HepG2 (cell line): ENCODE data around the gene BPIFB2. TPM values are rescaled to one million over a fixed set of nuclear protein-coding genes. Genes with fewer than 3 reads are reported as not detected.

Experiments used
- BCL6 ChIP-seq: IDR thresholded peaks from 2 replicates; pipeline ENCODE4 v1.6.1; 2016; ENCODE audit warnings: missing genetic modification reagents, missing compliant biosample characterization
- DMAP1 ChIP-seq: IDR thresholded peaks from 2 replicates; pipeline ENCODE4 v1.6.1; 2016
- JDP2 ChIP-seq: sonication (generic); formaldehyde crosslinking; IDR thresholded peaks from 2 replicates; pipeline ENCODE4 v1.8.1; 2022; ENCODE audit warnings: missing genetic modification reagents, borderline replicate concordance
- JUN ChIP-seq: sonication (generic); formaldehyde crosslinking; IDR thresholded peaks from 2 replicates; pipeline ENCODE4 v1.4.0; 2020; ENCODE audit warnings: mild to moderate bottlenecking, missing genetic modification reagents
- MTF1 ChIP-seq: sonication (generic); formaldehyde crosslinking; IDR thresholded peaks from 2 replicates; pipeline ENCODE4 v1.5.0; 2020; ENCODE audit warnings: missing genetic modification reagents
- MTF2 ChIP-seq: sonication (generic); formaldehyde crosslinking; IDR thresholded peaks from 2 replicates; pipeline ENCODE4 v1.5.0; 2020; ENCODE audit warnings: missing genetic modification reagents, borderline replicate concordance
- MXD3 ChIP-seq: IDR thresholded peaks from 2 replicates; pipeline ENCODE4 v1.6.1; 2016; ENCODE audit warnings: mild to moderate bottlenecking, missing biosample characterization, missing genetic modification reagents
- MZF1 ChIP-seq: sonication (generic); formaldehyde crosslinking; IDR thresholded peaks from 2 replicates; pipeline ENCODE4 v1.8.1; 2023; ENCODE audit warnings: mild to moderate bottlenecking, missing genetic modification reagents, borderline replicate concordance
- NR2F6 ChIP-seq, 2 experiments: IDR thresholded peaks; 2 replicates each; pipeline ENCODE4 v1.6.1; 2016; ENCODE audit warnings: antibody characterized with exemption in 1 of 2, mild to moderate bottlenecking in 1 of 2
- PLRG1 ChIP-seq: fragments of 450-650 bp; conservative IDR thresholded peaks from 2 replicates; pipeline ENCODE4 v1.6.1; 2016
- RAD21 ChIP-seq: fragments of 450-650 bp; formaldehyde crosslinking; IDR thresholded peaks from 2 replicates; pipeline ENCODE4 v1.5.0; 2020; ENCODE audit warnings: mild to moderate bottlenecking
- RNF219 ChIP-seq: sonication (generic); formaldehyde crosslinking; IDR thresholded peaks from 2 replicates; pipeline ENCODE4 v1.5.0; 2020; ENCODE audit warnings: mild to moderate bottlenecking, missing genetic modification reagents
- SMARCE1 ChIP-seq: fragments of 450-650 bp; IDR thresholded peaks from 2 replicates; pipeline ENCODE4 v1.6.1; 2017; ENCODE audit warnings: borderline replicate concordance
- TIGD3 ChIP-seq: sonication (generic); formaldehyde crosslinking; IDR thresholded peaks from 2 replicates; pipeline ENCODE4 v1.5.1; 2020; ENCODE audit warnings: mild to moderate bottlenecking, missing genetic modification reagents, borderline replicate concordance
- ZBTB1 ChIP-seq: sonication (generic); formaldehyde crosslinking; IDR thresholded peaks from 2 replicates; pipeline ENCODE4 v1.4.0; 2020; ENCODE audit warnings: missing genetic modification reagents, borderline replicate concordance
- ZBTB25 ChIP-seq: IDR thresholded peaks from 2 replicates; pipeline ENCODE4 v1.6.1; 2018; ENCODE audit warnings: missing genetic modification reagents
- ZMAT5 ChIP-seq: sonication (generic); formaldehyde crosslinking; IDR thresholded peaks from 2 replicates; pipeline ENCODE4 v1.5.0; 2020; ENCODE audit warnings: mild to moderate bottlenecking, low read depth, missing genetic modification reagents, borderline replicate concordance
- ZNF20 ChIP-seq: sonication (generic); formaldehyde crosslinking; IDR thresholded peaks from 2 replicates; pipeline ENCODE4 v1.4.0; 2020; ENCODE audit warnings: mild to moderate bottlenecking, moderate library complexity, missing genetic modification reagents
- ZNF33B ChIP-seq: sonication (generic); formaldehyde crosslinking; IDR thresholded peaks from 2 replicates; pipeline ENCODE4 v1.5.1; 2020; ENCODE audit warnings: mild to moderate bottlenecking, missing genetic modification reagents
- ZNF446 ChIP-seq: sonication (generic); formaldehyde crosslinking; IDR thresholded peaks from 2 replicates; pipeline ENCODE4 v1.5.0; 2020; ENCODE audit warnings: mild to moderate bottlenecking, missing genetic modification reagents
- ZNF510 ChIP-seq: sonication (generic); formaldehyde crosslinking; IDR thresholded peaks from 2 replicates; pipeline ENCODE4 v1.4.0; 2020; ENCODE audit warnings: low read depth, mild to moderate bottlenecking, missing genetic modification reagents
- ZNF580 ChIP-seq: IDR thresholded peaks from 2 replicates; pipeline ENCODE4 v1.6.1; 2016; ENCODE audit warnings: low read depth, borderline replicate concordance
- ZNF776 ChIP-seq: sonication (generic); formaldehyde crosslinking; IDR thresholded peaks from 2 replicates; pipeline ENCODE4 v1.4.0; 2020; ENCODE audit warnings: mild to moderate bottlenecking, missing genetic modification reagents
- ZNF879 ChIP-seq: sonication (generic); formaldehyde crosslinking; IDR thresholded peaks from 2 replicates; pipeline ENCODE4 v1.8.1; 2023; ENCODE audit warnings: missing genetic modification reagents
- ZZZ3 ChIP-seq: sonication (generic); formaldehyde crosslinking; IDR thresholded peaks from 2 replicates; pipeline ENCODE4 v1.4.0; 2020; ENCODE audit warnings: missing genetic modification reagents, mild to moderate bottlenecking, borderline replicate concordance
- polyA plus RNA-seq, 8 experiments: library from polyadenylated mRNA; depleted of rRNA in 3 of 8; stranded (reverse) in 7 of 8; unstranded in 1 of 8; fragments of >200 nt; fragmentation: Illumina TruSeq in 4 of 8; extraction: Trizol in 4 of 8; gene quantifications; 2 replicates each; pipeline versions ENCODE4 v1.2.1 to v1.2.3, GENCODE V29; 2011 to 2016; ENCODE audit warnings: low read depth in 4 of 8, missing spikeins in 1 of 8, mixed read lengths in 1 of 8; ENCODE audit not compliant: insufficient read depth in 1 of 8
- total RNA-seq, 5 experiments: library from RNA; depleted of rRNA; stranded (reverse); fragments of >200 nt; fragmentation: Illumina TruSeq; extraction: Trizol; gene quantifications; 2 replicates each; pipeline ENCODE4 v1.2.3, GENCODE V29; 2016; ENCODE audit warnings: low read depth in 1 of 5

The BPIFB2 gene
- total and polyA plus RNA-seq, 2 of the 13 experiments (the other 11 are each of a cell fraction or from before 2014, with no cell fraction given) = 54.5 to 902 TPM

GRCh38 chr20:33007376-33008335, at the start of gene BPIFB2 (continued):
- TF ChIP-seq JUN (no peak), ZNF33B (peak; percentile 85), RNF219 (CRISPR knock-in tag) (no peak), ZMAT5 (CRISPR knock-in tag) (peak; percentile 11; the same call in 1 of the 2 replicates), ZNF580 (CRISPR knock-in tag) (peak; percentile 94), ZNF776 (0 out of 2 replicates have a peak, but pooled peaks have one; percentile 16), ZZZ3 (peak; percentile 86), SMARCE1 (no peak), ZNF879 (CRISPR knock-in tag) (no peak), DMAP1 (CRISPR knock-in tag) (peak; percentile 99), ZNF446 (CRISPR knock-in tag) (peak; percentile 78), ZBTB1 (CRISPR knock-in tag) (no peak), ZNF510 (CRISPR knock-in tag) (peak; percentile 95), ZBTB25 (CRISPR knock-in tag) (no peak; the same call in none of the 2 replicates), MXD3 (CRISPR knock-in tag) (peak; percentile 25; the same call in 1 of the 2 replicates), BCL6 (CRISPR knock-in tag) (peak; percentile 82), NR2F6 (IDR thresholded peaks at IDR 0.05) (peak; percentile 83), NR2F6 (CRISPR knock-in tag; IDR thresholded peaks at IDR 0.05) (peak; percentile 82), JDP2 (CRISPR knock-in tag) (no peak), MTF1 (CRISPR knock-in tag) (no peak), RAD21 (CRISPR knock-in tag) (peak; percentile 59), MTF2 (CRISPR knock-in tag) (no peak), PLRG1 (no peak), ZNF20 (CRISPR knock-in tag) (no peak), TIGD3 (CRISPR knock-in tag) (no peak; the same call in 1 of the 2 replicates), MZF1 (CRISPR knock-in tag) (no peak; the same call in 1 of the 2 replicates)
